CD4-positive, alpha-beta T cell treated with Interleukin-4 for 4 hours (primary cell): ENCODE data around the gene N4BP2L1.

Experiments used
- DNase-seq: peaks from one replicate; pipeline ENCODE4 v3.0.0-alpha.2; 2020

The N4BP2L1 gene

DNA sequence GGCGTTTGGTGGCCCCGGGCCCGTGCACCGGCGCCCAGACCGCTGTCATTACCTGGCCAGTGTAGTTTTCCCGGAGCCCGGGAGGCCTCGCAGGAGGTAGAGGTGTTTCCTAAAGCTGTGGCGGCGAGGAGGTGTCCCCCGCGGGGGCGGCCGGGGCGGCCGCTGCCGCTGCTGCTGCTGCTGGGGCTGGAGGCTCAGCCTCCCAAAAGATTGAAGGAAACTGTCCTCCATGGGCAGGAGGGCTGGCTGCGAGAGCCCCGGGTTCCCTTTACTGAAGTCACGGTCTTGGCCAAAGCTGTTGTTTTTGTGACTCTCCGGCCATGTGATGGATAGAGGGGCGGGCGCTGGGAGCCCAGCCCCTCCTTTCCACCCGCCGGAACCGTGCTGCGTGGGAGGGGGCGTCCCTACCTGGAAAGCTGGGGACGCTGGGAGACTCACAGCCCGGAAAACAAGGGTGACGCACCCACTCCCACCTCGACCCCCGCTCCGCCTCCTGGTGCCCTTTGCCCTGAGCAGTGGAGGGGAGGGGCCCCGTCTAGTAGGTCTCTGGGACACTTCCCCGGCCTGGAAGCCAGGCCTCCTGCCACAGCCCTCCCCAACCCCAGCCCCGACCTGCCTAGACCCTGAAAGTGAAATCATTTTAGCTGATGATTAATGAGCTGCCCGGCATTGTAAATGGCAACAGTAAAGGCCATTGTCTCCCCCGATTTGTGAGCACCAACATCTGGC lies at the start of gene N4BP2L1:
N4BP2L1 (minus strand) TSS at position 279 of the 729 bp plus-strand sequence; CDS start at position 231, 48 bp downstream.
- DNase-seq = peak; percentile 90

DNA sequence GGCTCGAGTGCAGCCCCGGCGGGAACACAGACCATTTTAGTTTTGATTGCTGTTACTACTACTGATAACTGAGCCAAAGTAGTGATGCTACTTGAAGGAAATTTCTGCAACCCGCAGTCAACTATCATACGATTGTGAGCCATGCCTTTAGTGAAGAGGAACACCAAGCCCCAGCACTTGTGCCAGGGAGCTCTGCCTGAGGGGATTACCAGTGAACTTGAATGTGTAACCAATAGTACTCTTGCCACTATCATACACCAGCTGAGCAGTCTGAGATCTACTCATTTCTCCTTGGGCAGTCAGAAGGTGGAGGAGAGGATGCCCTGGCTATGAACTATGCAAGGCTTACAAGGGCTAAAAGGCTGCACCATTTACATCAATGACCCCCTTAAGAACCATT lies 49.0 kb upstream of the N4BP2L1 start:
- no peak for DNase-seq

DNA sequence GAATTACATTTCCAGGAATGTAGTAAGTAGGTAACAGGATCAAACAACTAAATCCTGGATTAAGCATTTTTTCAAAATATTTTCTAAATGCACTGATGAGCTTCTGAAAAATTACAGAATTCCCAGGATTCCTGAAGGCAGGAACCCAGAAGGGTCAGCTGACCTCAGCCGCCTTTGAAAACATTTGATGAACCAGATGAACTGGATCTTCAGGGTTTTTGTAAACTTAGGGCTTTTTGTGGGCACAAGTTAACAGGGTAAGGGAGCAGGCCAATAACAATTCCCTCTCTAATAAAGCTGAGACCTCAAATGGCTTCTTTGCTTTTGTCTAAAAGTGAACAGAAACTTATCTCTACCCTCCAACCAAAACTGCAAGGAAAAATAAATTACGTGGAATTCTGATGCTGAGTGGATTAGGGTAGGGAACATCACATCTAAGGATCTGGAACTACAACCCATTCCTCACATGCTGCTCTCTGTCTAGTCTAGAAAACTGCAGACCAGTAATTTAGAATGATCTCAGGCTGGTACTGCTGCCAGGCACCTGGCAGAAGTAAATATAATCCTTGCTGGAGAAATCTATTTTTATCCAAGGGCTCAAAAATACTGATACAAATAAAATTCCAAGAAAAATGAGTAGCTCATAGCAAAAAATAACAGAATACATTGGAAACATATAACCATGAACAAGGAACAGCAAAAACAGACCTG lies 48.2 kb upstream of the N4BP2L1 start:
- DNase-seq = no peak

DNA sequence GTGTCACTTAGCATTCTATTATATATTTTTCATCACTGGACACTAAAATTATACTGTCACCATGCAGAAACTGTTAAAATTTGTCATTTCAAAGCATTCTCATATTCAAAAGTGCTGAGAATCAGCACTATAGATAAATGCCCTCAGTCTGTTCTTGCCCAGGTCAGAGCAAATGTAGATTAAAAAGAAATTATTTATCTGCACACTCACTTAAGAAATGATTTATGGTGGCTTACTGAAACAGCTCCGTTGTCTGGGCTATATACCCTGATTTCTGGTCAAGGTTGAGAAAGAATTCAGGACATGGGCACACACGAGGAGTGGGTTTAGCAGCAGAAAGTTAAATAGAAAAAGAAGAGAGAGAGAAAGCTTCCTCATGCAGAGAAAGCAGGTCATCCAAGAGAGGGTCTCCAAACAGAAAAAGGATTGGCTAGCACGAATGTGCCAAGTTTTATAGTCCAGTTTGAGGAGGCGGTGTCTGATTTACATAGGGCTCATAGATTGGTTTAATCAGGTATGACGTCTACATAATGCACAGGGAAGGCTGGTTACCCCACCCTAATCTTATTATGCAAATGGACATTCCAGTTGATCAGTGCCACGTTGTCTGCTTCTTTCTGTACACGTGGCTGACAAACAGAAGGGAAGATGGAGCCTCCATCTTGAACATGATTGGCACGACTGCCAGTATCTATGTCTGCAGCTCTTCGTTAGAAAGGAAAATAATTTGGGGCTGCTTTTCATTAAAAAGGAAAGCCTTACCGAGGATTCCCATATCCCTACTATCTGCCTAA lies 47.3 kb upstream of the N4BP2L1 start:
- DNase-seq = no peak

DNA sequence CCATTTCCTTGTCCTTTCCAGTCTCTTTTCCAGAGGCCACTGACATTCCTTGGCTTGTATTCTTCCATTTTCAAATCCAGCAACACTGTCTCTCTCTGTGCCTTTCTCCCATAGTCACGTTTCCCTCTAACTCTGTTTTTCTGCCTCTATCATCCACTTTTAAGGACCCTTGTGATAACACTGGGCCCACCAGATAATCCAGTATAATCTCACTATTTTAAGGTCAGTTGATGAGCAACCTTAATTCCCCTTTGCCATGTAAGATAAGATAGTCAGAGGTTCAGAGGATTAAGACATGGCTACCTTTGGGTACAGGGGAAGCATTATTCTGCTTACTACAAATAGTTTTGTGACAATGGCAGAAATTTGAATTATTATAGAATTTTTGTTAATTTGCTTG lies 45.7 kb upstream of the N4BP2L1 start:
- DNase-seq = no peak

DNA sequence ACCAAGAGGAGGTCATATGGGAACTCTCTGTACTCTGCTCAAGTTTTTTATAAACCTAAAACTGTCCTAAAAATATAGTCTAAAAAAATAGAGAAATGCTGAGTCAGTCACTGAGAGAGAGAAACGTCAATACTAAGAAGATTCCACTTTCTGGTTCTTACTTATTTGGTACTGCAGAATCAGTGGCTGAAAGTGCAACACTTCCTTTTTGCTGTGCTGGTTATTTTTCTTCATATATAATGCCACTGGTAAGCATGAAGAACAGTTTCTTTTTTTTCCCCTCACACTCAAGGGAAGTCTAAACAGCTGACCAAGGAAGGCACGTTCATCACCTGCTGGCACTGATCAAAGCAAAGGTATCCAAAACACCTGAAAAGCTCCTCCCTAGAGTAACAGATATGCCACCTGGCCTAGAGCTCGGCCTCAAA lies 44.3 kb upstream of the N4BP2L1 start:
- DNase-seq = no peak

DNA sequence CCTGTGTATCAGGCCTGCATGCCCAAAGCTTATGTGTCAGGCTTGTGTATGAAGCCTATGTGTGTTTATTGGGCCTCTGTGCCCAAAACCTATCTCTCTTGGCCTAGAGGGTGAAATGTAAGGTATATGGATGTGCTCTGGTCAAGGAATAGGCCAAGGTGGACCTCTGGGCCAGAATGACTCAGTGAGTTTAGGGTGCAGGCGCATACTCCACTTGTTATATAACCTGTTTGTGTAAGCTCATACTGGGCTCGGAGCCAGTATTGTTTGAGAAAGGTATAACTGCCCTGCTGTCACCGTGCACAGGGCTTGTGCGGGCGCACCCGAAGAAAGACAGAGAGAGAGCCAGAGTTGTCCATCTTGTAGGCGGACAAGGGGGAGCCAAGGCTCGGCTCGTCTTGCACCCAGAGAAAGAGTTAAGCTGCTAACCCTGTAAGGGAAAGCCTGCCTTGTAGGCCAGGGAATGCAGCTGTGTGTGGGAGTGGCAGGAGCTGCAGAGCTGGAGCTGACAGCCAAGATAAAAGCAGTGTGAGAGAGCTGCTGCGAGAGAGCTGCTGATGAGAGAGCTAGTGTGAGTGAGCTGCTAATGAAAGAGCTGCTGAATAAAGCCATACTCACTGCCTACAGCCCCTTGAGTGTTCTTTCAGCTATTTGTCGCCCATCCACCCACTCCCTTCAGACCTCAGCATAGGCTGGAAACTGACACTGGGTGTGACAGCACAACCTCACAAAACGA lies 43.4 kb upstream of the N4BP2L1 start:
- DNase-seq = no peak

DNA sequence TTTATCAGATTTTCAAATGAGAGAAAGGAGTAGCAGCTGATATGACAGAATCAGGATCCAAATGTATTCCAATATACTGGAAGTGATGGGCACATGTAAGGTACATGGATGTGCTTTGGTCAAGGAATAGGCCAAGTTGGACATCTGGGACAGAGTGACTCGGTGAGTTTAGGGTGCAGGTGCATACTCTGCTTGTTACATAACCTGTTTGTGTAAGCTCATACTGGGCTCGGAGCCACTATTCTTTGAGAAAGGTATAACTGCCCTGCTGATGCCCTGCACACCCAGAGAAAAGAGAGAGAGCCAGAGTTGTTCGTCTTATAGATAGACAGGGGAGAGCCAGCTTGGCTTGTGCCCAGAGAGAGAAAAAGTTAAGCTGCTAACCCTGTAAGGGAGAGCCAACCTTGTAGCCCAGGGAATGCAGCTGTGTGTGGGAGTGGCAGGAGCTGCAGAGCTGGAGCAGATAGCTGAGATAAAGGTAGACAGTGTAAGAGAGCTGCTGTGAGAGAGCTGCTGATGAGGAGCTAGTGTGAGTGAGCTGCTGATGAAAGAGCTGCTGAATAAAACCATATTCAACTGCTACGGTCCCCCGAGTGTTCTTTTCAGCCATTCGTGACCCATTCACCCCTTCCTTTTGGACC lies 40.7 kb upstream of the N4BP2L1 start:
- no peak for DNase-seq

DNA sequence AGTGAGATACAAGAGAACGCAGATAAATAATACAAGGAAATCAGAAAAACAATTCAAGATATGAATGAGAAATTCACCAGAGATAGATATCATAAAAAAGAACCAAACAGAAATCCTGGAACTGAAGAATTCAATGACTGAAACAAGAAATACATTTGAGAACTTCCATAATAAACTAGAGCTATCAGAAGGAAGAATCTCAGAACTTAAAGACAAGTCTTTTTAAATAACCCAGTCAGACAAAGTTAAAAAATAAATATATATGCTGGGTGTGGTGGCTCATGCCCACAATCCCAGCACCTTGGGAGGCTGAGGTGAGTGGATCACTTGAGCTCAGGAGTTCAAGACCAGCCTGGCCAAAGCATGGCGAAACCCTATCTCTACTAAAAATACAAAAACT lies 28.7 kb upstream of the N4BP2L1 start:
- DNase-seq = no peak

DNA sequence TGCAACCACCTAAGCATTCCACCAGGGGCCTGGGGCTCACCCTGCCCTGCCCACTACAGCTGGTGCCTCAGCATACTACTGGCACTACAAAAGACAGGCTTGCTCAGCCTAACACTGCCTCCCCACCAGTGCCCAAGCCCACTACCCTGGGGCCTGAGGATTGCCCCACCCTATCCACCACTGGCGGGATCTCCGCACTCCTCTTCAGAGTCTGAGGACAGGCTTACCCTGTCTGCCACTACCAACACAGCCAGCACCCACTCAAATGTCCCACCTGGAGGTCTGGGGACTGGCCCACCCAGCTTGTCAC lies 27.6 kb upstream of the N4BP2L1 start:
- no peak for DNase-seq

DNA sequence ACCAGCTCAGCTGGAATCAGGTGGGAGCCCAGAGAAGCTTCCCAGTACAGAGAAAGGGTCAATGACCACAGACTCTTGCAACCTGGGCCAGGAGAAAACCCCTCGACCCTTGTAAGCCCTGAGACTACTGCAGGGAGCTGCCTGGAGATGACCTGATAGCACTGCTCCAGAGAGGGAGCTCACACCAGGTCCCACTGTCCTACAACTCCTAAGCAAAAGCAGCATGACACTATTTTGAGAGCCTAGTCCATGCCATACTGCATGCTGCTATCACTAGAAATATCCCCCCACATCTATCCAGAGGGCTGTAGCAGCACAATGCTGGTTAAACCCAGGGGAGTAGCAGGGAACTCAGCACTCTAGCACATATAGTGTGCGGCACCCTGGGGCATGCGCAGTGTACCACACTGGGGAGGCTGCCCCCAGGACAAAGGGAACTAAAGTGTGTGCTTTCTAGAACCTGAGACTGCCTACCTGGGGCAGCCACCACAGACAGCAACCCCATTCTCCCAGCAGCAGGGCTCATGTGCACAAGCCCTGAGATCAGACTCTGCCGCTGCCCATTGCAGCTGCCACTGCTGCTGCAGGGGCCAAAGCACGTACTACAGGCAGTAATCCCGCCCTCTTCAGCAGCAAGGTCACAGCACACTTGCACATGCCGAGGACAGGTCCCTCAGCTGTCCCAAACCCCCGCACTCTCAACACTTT lies 27.1 kb upstream of the N4BP2L1 start:
- no peak for DNase-seq

DNA sequence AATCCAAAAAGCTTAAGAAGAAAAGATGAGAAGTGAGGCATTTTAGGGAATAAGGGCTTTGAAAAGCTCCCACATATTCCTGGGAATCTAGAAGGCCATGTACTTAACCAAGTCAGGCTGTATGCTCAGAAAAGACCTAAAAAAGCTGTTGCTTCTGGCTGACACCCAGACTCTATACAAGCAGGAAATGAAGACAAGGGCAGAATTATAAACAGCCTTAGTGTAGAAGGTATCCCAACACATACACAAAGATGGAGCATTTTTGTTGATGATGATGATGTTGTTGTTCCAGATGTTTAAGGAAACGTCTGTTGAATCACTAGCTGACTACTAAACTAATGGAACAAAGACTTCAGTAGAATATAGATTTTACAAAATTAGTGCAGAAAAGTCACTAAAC lies 26.1 kb upstream of the N4BP2L1 start:
- DNase-seq = no peak

DNA sequence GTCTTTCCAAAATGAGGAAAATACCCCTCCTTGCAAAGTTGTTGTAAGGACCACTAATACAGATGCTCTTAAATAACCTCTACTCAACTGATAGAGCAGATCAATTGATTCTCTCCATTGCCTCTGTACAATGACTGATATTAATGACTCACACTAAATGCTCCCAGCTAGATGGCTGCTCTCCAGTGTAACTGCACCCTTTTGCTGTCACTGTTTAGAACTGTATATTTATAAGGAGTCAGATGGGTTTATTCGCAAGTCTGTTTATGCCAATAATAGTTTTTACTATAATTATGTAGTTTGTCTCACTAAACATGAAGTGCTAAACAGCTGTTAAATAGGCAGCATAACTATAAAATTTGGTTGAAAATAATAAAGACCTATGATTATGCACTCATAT lies 21.0 kb upstream of the N4BP2L1 start:
- no peak for DNase-seq

DNA sequence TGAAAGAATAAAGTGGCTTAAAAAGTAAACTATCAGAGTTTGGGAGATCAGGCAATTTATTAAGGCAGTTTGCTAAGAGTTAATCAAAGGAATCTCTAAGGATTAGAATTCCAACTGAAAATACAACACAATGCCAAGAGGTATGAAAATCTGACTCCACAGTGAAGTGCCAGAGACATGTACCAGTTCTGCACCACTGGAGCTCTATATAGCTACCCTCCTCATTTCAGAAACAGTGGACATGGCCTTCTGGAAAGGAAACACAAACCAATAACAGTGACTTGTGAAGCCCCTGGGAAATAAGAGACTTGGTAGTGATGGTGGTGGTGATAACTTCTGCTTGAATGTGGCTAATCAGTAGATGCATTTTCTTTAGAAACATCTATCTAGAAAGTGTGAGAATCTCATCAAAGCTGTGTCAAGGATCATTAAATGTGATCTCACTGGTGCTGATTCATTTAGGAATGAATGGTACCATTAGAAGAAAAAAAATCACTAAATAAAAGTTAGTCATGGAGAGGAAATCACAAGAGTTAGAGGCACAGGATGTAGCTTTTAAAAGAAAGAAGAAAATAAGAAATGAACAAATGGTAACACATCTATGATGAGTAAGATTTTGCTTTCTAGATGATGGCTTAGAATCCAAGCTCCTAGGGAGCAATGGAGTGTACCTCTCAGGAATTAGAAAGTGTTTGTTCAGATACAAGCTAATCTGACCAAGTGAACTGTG lies 20.1 kb upstream of the N4BP2L1 start:
- DNase-seq = no peak

DNA sequence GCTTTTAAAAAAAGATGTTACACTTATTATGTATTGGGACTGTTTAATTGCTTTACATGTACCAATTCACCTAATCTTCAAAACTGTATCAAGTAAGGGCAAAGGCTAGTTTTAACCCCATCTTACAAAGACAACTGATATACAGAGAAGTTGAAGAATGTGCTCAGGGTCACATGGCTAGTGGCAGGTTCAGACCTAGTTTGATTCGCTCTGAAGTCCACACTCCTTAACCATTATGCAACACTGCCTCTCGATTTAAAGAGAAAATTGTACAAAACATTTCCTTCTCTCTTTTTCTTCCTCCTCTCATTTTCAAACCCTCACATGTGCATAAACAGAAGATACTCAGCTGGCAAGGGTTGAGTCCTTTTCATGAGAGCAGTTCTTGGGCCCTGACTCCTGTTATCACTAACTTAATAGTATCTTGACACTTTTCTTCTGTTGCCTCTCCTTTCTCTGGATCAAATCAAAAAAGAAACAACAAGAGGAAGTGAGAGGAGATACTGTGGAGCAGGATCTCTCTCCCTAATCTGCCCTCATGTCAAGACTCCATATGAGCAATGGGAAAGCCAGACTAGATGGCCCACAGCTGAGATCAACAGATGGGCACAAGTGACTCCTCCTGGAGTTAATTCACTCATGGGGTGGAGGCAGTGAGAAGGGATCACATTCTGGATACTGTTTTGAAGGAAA lies 19.0 kb upstream of the N4BP2L1 start:
- no peak for DNase-seq

DNA sequence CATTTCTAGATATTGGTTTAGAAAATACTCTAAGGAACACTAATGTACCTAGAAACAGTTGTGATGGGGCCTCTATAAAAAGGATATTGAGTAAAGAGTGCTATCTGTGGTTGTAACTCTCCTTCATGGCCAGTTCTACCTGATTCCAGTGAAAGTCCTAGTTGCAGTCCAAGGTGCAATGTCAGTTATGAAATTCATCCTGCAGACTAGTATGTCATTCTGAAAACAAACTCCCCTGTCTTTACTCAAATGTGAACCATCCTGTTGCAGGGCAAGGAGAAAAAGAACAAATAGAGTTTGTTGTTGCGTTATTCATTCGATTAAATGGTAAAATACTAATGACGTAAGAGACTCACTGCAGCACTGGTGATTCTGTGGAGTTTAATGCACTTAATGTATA lies 18.3 kb upstream of the N4BP2L1 start:
- DNase-seq = no peak

DNA sequence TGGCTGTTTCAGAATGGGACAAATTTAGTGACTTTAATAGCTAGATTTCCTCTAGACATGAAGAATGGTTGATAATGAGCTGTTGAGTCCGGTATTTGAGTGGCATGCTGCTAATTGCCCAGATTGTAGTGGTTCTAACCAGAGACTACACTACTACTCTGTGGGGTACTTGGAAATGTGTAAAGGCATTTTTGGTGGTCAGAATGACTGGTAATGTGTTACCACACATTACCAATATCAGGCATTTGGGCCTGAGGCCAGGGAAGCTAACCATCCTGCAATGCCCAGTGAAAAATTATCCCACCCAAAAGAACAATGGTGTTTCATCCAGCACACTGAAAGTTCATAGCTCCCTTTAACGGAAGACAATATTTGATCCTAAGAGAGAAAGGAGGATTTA lies 17.5 kb upstream of the N4BP2L1 start:
- no peak for DNase-seq

DNA sequence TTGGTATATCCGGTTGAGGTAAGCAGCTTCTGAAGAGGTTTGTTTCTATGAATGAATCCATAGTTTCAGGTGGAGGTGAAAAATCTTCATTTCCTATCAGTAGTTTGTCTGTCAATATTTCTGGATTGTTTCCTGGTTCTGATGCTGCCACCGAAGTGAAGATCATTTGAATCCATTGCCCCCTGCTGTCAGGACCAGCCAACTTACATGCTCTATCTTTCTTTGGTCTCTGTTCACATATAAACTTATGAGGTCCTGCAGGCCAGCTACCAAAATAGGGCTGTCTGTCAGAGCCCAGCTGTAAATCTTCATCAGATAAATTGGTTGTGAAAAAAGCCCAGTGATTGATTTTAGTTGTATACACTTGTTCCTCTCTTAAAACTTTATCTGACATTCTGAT lies 15.2 kb upstream of the N4BP2L1 start:
- peak; percentile 36 for DNase-seq

DNA sequence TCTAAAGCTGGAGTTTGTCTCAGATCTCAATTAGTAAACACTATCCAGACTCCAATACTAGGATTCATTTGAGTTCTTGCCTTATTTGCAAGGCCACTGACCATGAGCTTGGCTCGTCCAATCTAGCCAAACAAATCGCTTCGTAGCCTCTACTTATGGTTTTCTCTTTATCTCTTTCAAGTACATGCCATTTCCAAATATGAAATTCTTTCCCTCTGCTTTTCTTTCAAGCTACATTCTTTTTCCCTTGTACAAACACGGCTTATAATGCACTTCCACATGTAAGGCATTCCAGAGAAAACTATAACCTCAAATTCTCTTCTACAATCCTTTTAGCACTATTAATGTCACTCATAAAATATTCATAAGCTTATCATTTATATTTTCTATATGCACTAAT lies 10.9 kb upstream of the N4BP2L1 start:
- no peak for DNase-seq

DNA sequence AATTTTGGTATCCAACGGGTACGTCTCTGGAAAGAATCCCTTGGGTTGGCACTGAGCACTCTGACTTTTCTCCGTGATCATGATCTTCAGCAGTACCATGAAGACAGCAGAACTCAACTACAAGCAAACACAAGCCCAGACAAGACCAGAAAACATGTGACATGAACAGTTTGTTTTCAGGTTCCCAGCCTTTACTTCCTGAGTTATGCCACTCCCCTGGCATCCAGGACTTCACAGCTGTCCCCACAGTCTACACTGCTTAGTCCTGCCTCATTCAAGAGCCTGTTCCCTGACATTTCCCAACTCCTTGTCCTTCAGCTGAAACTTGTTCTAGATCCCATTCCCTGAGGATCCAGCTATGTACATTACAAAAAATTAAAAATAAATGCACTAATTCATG lies 4.9 kb upstream of the N4BP2L1 start:
- DNase-seq = no peak

DNA sequence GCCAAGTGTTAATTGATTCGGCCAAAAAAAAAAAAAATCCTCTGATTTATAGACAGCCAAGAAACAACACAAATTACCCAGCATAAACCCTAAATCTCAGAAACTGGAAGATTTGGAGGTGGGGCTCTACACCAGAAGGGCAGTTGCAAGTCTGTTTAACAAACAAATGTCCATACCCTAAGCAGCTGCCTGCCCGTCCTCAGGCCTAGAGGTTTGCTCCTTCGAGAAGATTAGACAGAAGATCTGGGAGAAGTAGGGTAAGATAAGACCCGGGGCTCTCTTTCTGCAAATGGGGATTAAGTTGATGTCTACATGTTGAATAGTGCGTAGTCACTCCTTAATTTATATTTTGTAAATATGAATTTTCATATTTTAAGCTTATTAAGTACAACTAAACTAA lies 3.4 kb upstream of the N4BP2L1 start:
- DNase-seq = no peak
